WERI-Rb-1 (cell line): ENCODE measurements around the gene ACSM2A.
"Not testable (repeated sequence)": the region's sequence is repeated elsewhere in the genome, so short reads cannot be mapped to it uniquely, and the experiment has no call there.

Source experiments
- DNase-seq: peaks from one replicate; pipeline ENCODE4 v3.0.0-alpha.2; 2020
- H3K27ac ChIP-seq: fragments of 250-450 bp; sonication (Bioruptor Pico); 2 replicates; pipeline ENCODE4 v1.5.1; 2020; ENCODE audit warnings: mild to moderate bottlenecking, moderate library complexity
- H3K27me3 ChIP-seq: fragments of 250-450 bp; sonication (Bioruptor Pico); 2 replicates; pipeline ENCODE4 v1.5.1; 2021; ENCODE audit warnings: mild to moderate bottlenecking, low read depth, moderate library complexity; ENCODE audit not compliant: insufficient read depth, severe bottlenecking
- H3K36me3 ChIP-seq: fragments of 250-450 bp; sonication (Bioruptor Pico); 2 replicates; pipeline ENCODE4 v1.5.1; 2020; ENCODE audit warnings: mild to moderate bottlenecking, moderate library complexity
- H3K4me3 ChIP-seq: 2 replicates; pipeline ENCODE4 v1.5.1; 2011; ENCODE audit warnings: low read depth, mild to moderate bottlenecking, control low read depth, low read length
- H3K9me3 ChIP-seq: fragments of 250-450 bp; sonication (Bioruptor Pico); 2 replicates; pipeline ENCODE4 v1.5.1; 2021; ENCODE audit warnings: mild to moderate bottlenecking, moderate library complexity; ENCODE audit not compliant: severe bottlenecking
- CTCF ChIP-seq: IDR thresholded peaks from 2 replicates; pipeline ENCODE4 v1.5.1; 2011; ENCODE audit warnings: low read depth, mild to moderate bottlenecking, control low read depth, inconsistent platforms, low read length

The ACSM2A gene

GRCh38 chr16:20484726-20485125, 33.4 kb downstream of the ACSM2A start:
- TF ChIP-seq CTCF = no peak

GRCh38 chr16:20485408-20485807, 34.1 kb downstream of the ACSM2A start:
- peaks cover 17% of the 10 kb centered on the region for H3K27me3 ChIP-seq
- no peak for TF ChIP-seq CTCF
- no peak overlapping the region for H3K27ac ChIP-seq
- H3K4me3 ChIP-seq = no peak overlapping the region
- H3K36me3 ChIP-seq = no peaks in the 10 kb centered on the region
- DNase-seq = no peak
- no peaks in the 10 kb centered on the region for H3K9me3 ChIP-seq

More at GRCh38 chr16:20484726-20485125, 33.4 kb downstream of the ACSM2A start:
- no peak overlapping the region for H3K4me3 ChIP-seq
- peaks cover 17% of the 10 kb centered on the region for H3K27me3 ChIP-seq
- H3K27ac ChIP-seq = no peak overlapping the region
- no peaks in the 10 kb centered on the region for H3K36me3 ChIP-seq
- H3K9me3 ChIP-seq = no peaks in the 10 kb centered on the region
- DNase-seq = no peak

- DNase-seq, H3K27ac ChIP-seq, H3K27me3 ChIP-seq, H3K36me3 ChIP-seq, H3K9me3 ChIP-seq, H3K4me3 ChIP-seq: not testable (repeated sequence)
Measured at GRCh38 chr16:20490994-20491393, 39.7 kb downstream of the ACSM2A start.

GRCh38 chr16:20491448-20491847, 40.1 kb downstream of the ACSM2A start:
- H3K36me3 ChIP-seq, H3K4me3 ChIP-seq, H3K27ac ChIP-seq, DNase-seq, H3K9me3 ChIP-seq, H3K27me3 ChIP-seq: not testable (repeated sequence)

- DNase-seq = no peak
Measured at GRCh38 chr16:20504418-20504817, 53.1 kb downstream of the ACSM2A start.

GRCh38 chr16:20507280-20507679, 56.0 kb downstream of the ACSM2A start:
- TF ChIP-seq CTCF = no peak
- no peak for DNase-seq
- no peak overlapping the region for H3K4me3 ChIP-seq
- peaks cover 3% of the 10 kb centered on the region for H3K9me3 ChIP-seq
- H3K27ac ChIP-seq = no peak overlapping the region
- no peaks in the 10 kb centered on the region for H3K36me3 ChIP-seq
- H3K27me3 ChIP-seq = peaks cover 28% of the 10 kb centered on the region

More at GRCh38 chr16:20504418-20504817, 53.1 kb downstream of the ACSM2A start:
- Histone ChIP-seq H3K4me3 (no peak overlapping the region), H3K27me3 (peaks cover 14% of the 10 kb centered on the region), H3K27ac (no peak overlapping the region), H3K36me3 (no peaks in the 10 kb centered on the region), H3K9me3 (peaks cover 3% of the 10 kb centered on the region)
- no peak for TF ChIP-seq CTCF

- no peaks in the 10 kb centered on the region for H3K36me3 ChIP-seq
- peaks cover 41% of the 10 kb centered on the region for H3K27me3 ChIP-seq
- no peak for DNase-seq
- no peak overlapping the region for H3K27ac ChIP-seq
- H3K4me3 ChIP-seq = no peak overlapping the region
- no peak for TF ChIP-seq CTCF
- peaks cover 3% of the 10 kb centered on the region for H3K9me3 ChIP-seq
Measured at GRCh38 chr16:20510323-20510722, 59.0 kb downstream of the ACSM2A start.
